ENCODE results near the gene FOXA1. TPM values are rescaled to one million over a fixed set of nuclear protein-coding genes. Genes with fewer than 3 reads are reported as not detected.

Gene FOXA1
- total RNA-seq, 1 donor from 2014 or later: not detected

DNA sequence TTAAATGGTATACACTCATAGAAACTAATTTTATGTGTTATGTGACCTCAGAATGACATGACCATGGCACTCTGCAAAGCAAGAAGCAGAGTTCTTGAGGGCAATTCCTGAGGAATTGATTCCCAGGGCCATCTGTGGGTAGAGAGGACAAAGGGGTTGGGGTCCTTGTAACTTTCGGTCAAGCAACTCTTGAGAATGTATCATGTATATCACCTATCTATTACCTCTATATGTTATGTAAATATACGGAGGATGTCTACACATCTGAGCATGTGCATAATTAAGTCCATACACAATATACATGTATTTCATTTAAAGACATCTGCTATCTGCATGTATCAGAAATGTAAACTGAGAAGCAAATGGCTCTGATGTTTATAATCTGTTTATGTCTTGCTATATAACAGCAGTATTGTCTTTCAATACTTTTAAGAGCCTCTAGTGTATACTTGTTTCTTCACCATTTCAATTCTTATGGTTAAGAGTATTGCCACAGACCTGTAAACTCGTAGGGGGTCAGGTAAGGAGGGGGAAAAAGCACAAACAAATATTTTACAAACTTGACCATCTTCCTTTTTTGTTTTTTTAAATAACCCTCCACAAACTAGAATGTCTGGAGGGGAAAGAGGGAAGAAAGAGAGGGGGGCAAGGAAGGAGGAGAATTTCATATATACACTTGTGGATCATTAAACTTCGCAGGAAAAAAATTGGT lies 4.5 kb downstream of the FOXA1 start:
- intact Hi-C loops (cut with micrococcal nuclease): loop anchor here (5.0 kb wide), 3 partner anchors 622 to 1068 kb away; partner anchors contain the start of gene NKX2-1

DNA sequence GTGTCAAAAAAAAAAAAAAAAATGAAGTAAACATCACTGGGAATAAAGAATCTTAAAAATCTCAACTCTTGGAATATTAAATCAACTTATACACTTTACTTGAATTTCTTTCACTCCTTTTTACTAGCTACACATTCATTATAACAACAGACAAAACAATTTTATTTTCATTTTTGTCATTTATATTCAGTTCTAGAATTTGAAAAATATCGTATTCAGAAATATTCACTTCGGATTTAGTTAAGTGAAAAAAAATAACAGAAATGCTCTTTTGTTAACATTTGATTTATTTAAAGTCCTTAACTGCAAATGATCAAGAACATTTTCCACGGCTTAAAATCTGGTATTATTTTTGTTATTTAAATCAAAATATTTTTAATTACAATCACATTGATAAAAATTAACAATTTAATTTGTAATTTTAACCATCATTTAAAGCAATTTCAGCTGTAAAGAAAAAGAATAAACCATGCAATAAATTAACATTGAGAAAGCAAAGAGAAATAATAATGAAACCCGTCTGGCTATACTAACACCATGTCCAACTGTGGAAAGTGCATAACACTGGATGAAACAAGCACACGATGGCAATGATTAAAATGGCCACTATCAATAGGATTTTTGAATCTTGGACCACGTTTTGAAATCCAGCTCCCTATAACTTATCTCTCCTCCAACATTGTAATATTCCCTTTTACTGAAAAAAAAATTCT lies 5.2 kb downstream of the FOXA1 start:
- intact Hi-C loops (cut with micrococcal nuclease): loop anchor here (5.0 kb wide), 3 partner anchors 622 to 1068 kb away; partner anchors contain the start of gene NKX2-1

DNA sequence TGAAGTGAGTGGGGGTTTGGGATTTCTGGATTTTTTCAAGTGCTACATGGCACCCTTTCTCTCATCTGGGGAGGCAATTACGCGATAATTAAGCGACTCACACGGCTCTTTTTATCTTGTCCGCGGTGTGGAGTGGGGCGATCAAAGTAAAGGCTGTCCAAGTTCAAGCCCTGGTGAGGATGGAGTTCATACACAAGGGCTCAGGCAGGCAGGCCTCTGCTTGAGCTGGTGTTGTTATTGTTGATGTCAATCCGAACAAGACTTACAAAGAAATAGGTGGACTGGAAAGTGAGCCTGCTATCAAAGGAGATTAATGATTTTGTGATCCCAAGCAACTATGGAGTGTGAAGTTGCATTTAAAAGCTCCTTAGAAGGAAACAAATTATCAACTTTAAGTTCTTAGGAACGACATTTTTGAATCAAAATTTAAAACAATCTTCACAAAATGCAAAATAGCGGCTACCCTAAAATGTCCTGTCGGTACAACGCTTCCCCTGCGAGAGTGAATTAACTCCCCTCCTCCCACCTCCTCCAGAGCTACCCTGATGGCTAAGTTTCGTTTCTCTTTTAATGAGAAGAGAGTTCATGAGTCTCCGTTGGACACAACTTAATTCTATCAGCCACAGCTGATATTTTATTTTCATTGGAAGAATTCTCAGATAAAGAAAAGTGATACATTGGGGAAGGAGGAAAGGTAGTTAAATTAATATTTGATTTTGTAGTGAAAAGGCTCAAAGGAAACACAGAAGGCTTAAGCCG lies 5.9 kb downstream of the FOXA1 start:
- intact Hi-C loops (cut with micrococcal nuclease): no loop called here

DNA sequence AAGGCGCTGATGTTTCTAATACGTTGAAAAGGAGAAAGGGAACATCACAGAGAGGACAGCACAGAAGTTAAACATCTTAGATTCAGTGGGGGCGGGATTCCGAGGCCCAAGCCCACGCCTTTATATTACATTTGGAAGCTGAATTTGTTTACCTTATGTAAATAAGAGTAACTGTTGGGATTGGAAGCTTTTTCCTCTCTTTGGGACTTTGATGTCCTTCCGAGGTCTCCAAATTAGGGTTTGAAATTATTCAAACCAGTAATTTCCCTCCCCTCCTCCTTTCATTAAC lies 6.4 kb downstream of the FOXA1 start:
- intact Hi-C loops (cut with micrococcal nuclease): no loop called here

DNA sequence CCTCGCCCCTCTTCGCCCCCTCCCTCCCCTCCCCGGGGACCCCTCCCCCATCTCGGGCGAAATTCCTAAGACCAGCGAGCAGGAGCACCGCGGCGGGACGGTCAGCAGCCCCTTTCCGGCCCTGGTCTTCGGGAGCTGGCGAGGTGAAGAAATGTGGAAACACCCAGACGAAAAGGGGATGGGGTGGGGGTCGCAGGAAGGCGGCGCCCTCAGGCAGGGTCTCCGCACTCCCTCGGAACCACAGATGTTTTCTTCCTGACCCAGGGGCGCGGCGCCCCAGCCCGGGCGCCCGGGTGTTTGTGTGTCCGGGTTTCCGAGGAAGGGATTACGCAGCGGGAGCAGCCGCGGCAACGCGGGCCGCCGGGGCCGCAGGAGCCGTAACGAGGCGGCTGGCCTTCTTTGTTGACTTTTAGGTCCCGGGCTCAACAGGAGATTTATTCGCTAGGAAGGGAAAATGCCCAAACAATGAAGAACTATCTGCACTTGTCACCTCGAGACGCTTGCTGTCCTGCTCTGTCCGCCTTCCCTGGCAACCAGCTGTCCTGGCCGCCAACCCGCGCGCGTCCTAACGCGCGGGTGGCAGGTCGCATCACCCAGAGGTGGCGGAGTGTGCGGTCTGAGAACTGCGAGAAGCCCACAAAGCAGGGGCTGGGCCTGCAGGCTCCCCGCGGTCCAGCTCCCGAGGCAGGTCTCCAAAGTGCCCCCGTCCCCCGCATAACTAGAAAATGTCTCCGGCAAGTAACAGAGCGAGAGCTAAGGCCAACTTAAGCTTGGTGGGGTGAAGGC lies 7.0 kb downstream of the FOXA1 start:
- intact Hi-C loops (cut with micrococcal nuclease): no loop called here

DNA sequence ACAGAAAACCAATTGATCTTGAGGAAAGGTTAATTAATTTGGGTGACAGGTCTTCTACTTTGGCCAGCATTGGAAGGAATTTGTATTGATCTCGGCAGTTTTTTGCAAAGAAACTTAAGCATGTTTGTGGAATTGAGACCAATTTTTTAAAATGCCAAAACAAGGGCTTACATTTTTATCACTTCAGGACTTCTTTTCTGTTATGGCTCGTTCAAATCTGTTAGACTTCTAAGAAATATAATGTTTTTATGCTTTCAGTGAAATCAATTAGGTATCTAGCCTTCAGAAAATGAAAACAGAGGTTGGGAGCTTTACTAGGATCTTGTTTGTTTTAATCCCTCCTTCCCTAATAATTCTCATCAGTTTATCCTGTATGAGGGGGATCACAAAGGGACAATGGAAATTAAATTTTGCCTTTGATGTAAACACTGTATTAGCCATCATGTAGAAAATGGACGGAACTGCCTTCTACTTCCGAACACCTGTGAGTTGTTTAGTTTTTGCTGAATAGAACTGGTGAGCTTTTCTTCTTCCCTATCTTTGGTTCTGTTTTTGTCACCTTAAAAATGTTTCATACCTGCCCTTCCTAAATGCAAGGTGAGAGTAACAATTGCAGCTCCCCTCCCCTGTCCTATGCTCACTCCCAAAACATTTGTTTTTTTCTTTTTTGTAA lies 7.8 kb downstream of the FOXA1 start:
- intact Hi-C loops (cut with micrococcal nuclease): no loop called here

DNA sequence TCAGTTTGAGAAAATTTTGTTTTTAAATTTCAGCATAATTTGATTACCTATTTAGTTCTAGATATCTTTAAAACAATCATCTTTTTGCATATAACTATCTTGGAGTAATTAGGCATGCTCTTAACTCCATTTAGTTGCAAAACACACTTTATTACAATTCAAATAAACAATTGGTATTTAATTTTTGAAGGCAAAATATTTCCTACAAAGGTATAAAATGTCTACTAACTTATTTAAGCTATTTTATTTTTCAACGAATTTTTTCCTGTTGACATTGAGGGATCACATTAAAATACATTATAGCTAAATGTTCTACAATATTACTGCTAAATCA lies 8.3 kb downstream of the FOXA1 start:
- intact Hi-C loops (cut with micrococcal nuclease): no loop called here

DNA sequence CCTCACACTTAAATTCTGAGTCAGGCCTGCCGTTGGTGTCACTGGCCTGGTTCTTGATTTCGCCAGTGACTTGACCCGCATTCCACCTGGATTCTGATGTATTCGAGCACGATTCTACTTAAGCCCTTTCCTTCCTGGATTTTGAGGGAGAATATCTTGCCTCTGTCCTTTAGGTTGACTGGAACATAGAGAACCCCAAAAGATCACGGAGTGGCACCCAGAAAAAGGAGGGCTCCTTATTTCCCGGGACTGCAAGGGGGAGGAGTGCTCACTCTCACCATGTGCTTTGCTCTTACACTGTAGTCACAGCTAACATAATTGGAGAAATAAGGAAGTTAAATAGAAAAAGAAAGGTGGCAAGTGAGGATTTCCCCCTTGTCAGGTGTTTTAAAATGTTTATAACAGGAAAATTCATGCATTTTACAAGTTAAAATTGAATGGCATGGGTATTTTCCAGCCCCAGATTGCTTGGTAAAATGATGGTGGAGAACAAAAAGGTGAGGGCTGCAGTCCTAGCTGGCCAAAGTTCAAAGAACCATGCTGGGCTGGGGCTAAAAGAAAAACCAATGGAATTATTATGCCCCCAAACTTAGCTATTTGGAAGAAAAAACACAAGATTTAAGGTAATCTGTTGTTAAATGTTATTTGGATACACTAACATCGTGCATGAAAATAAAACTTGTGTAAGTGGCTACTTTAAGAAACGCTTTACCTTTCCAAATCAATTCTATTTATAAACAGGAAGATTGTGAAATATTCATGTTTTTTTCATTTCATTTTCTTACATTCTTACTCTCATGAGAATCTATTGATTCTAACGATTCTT lies 8.9 kb downstream of the FOXA1 start:
- intact Hi-C loops (cut with micrococcal nuclease): no loop called here

DNA sequence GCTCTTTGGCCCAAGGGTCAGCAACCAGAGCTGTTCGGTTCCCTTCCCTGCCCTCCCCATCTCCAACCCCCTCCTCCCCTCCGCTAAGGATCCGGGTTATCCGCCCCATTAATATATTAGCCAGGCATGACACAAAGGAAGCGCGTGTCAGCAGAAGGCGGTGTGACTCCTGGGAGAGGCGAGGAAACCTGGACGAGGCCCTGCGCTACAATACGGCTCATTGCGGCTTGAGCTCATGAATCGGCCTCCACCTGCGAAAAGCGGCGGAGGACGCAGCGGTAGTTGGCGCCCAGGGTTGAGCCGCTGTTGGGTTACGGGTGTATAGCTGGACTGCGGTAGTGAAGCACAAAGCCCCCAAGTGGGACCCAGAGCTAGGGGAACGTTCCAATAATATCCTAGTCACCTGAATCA lies 9.9 kb downstream of the FOXA1 start:
- intact Hi-C loops (cut with micrococcal nuclease): no loop called here

DNA sequence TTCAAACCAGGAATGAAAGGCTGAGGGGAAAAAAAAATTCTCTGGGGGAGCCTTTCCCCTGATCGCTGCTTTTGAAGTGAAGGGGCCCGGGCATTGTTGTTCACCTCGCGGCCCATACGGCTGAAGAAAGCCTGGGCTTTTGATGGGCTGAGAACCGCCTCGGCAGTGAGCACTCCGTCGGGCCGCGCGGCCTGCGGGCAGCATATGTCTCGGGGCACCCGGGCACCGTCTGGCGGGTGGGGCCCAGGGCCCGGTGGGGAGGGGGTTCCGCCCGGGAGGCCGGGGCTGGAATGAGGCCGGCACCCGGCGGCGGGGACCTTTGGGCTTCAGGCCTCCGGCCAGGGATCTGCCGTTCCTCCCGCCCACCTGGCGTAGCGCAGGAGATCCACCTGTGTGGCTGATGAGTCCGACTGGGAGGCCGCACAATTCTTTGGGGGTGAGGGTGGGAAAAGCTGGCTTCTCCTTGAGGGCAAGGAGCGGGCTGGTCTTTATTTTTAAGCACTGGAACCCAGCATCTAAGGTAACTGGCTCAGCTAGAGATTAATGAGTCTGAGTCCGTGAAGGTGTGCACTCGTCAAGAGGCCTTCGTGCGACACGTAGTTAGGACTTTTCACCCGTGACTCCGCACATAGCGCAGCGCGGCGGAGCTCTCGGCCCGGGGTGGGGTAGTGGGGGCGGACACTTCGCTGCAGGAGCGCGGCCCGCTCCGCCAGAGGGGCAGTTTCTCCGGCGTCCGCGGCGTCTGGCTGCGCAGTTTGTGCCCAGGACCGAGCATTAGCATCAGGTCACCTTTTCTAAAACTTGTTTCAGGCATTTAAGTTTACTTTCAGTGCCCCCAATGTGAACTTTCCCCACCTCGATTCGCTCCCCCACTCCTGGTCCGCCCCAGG lies 10.6 kb downstream of the FOXA1 start:
- intact Hi-C loops (cut with micrococcal nuclease): no loop called here

DNA sequence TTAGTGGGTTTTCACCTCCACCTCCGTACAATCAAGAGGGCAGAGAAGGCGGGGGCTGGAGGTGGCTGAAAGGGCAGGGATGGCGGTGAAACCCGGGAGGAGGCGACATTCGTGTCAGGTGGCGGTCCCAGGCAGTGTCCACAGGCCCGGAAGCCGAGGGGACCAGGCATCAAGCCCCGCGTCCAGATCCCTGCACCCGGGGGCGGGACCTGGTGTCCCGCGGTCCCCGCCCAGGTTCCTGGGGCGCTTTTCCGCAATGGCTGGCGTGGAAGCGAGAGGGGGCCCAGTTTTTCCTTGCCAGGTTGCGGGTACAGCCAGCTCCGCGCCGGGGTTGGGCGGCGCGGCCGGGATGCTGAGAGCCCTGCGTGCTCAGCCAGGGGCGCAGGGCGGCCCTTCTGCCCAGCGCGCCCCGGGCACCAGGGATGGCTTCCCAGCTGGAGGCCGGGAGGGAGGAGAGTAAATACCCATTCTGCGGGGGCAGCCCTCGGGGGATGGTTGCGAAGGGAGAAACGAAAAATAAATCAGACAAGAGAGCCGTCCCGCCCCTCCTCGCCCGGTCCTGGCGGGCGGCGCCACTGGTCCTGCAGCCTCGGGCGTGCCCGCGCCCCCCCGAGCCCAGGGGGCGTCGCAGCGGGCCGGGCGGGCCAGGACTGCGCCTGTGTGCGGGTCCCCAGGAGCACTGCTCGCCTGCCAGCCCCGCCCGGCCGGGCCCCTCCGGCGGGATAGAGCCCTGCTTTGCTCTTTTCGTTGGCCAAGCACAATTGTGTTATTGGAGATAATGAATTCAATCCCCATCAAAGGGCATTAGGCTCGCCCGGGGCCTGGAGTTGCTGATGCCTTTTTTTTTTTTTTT lies 11.5 kb downstream of the FOXA1 start:
- intact Hi-C loops (cut with micrococcal nuclease): loop anchor here (2.0 kb wide), 1 partner anchor 13 kb away; no protein-coding TSS in a partner anchor

DNA sequence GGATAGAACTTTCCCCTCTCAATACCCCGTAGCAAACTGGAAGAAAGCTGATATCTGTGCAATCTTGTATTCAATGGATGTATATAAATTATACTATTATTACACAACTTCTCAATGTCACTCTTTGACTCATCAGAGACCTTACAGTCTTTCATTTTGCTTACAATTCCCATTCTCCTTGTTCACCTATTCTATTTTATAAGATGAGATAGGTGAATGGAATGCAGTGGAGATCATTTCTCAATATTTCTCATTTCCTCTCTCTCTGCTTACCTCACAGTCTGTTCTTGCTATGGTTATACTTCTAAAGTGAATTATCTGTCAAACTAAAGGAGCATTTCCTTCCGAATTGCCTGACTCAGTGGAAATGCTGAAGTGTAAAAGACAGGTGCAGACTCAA lies 14.9 kb downstream of the FOXA1 start:
- intact Hi-C loops (cut with micrococcal nuclease): no loop called here

DNA sequence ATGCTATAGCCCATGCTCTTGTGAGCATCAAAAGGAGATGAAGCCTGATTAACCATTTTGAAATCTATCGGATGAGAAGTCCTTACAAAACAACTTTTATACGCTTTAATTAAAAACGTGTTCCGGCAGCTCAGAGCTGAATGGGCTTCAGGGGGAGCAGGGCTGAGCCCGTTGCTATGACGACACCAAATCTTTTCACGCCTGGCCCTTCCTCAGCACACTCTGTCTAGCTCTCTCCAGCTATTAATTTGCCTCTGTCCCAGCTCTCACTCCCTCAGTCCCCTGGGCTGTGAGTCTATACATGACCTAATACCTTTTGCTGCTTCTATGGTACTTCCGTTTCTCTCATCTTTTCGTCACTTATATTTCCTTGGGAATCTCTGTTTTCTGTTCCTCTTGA lies 15.8 kb downstream of the FOXA1 start:
- intact Hi-C loops (cut with micrococcal nuclease): no loop called here

DNA sequence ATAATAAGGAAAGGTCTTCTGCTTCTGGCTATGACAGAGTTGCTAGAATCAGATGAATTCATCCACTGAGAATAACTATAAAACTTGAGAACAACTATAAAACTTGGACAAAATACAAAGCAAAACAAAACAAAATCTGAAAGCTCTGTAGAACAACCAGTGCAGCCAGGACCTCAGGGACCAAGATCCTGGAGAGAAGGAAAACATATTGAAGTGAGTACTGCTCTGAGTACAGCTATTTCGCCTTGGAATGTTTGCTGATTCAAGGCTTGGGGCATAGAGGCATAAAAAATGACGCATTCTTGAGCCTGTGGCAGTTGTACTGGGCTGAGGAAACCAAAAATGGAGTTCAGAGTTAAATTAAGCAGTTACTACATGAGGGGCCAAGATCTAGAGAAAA lies 21.7 kb downstream of the FOXA1 start:
- intact Hi-C loops (cut with micrococcal nuclease): no loop called here

DNA sequence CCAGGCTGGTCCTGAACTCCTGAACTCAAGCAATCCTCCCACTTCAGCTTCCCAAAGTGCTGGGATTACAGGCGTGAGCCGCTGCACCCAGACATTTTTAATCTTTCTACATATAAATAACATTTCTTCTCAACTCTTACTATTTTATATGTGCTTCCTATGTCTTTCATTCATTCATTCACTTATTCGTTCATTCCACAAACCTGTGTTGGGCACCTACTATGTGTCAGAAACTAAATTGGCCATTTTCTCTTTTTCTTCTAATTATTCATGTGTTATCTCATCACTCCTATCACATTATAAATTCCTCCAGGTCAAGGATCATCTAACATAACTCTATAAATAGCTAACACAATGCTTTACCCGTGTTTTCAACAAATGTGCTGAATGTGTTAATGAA lies 23.7 kb downstream of the FOXA1 start:
- intact Hi-C loops (cut with micrococcal nuclease): no loop called here

DNA sequence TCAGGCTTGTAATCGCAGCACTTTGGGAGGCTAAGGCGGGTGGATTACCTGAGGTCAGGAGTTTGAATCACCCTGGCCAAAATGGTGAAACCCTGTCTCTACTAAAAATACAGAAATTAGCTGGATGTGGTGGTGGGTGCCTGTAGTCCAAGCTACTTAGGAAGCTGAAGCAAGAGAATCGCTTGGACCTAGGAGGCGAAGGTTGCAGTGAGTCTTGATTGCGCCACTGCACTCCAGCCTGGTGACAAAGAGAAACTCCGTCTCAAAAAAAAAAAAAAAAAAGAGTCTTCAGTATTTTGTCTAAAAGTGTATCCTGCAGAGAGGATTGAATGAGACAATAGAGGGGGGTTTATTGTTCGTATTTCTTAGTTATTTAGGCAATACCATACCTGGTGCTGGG lies 25.3 kb downstream of the FOXA1 start:
- intact Hi-C loops (cut with micrococcal nuclease): no loop called here

DNA sequence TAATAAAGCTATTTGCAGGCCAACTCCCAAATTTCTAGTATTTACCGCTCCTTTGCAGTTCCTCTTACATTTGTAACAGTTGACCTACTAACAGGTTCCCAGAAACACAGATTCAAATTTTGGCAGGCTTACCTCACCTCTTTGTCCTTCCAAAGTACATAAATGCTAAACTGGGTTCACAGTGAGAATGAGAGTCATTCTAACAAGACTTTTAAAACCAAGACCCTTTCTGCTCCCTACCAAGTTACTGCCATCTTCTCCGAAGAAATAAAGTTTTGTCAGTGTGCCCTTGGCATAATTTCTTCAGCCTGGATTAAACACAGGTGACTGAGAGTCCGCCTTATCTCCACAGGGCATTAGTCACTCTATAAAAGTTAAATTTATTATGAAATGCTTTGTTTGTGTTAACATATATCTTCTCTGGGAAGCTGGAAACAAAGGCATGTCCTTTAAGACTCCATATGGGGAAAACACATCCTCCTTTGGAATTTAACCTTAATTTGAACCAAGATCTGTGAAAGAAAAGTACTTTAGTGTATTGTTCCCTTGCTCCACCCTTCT lies 28.2 kb downstream of the FOXA1 start:
- intact Hi-C loops (cut with micrococcal nuclease): no loop called here

DNA sequence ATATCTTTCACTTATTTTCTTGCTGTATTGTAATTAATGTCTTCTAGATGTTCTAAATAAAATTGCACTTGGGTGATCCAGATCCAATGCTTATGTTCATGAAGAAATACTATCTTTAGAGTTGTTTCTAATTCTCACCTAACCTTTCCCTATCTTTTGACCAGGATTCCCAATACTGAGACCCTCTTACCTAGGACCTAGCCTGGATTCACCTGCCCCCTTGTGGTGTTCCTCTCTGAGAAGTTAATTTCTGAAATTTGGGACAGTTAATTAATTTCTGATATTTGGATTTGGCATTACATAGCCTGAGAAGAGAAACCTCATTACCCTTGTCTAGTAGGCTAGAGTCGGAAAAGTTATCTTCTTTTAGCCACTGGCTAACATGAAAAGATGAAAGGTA lies 29.5 kb downstream of the FOXA1 start:
- intact Hi-C loops (cut with micrococcal nuclease): no loop called here
